Islet of Langerhans (tissue), 1 donor: ENCODE results near the gene EIPR1.

ENCODE experiments used
- FAIRE-seq: peaks from one replicate; lab custom pipeline; 2011; peaks lifted over from hg19 to GRCh38; lab: Jason Lieb, UNC

Gene EIPR1

DNA sequence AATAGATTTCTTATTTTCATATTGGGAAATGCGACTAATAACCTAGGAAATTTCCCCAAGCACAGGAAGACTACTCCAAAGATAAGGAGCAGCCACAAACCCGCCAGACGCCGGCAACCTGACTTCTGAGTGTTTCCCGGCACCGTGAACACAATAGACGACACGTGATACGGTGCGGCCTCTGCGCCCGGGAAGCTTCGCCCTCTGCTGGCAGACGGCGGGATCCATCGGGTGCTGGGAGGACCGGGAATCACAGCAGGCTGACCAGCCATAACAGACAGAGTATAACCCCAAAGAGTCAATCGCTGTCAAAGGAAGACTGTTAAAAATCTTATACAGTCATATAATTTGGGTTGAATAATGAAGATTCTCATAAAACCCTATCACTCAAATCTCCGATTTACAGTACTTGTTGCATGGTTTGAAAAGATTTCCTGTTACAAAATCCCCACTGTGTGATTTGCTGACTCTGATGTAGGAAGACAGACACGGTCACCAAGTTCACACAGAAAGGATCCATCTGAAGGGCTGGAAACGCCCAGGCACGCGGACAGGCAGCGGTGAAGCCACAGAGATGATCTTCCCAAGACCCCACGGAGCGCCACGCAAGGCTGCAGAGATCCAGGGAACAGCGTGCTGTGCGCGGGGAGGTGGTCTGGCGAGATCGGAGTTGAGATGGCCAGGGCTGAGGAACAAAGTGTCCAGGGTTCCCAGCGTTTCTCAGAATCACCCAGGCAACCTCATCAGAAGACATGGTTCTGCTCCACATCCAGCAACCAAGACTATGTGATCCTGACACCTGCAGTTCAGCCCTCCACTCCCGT is 73.8 kb downstream of the EIPR1 start:
- FAIRE-seq, result peak; percentile 45

DNA sequence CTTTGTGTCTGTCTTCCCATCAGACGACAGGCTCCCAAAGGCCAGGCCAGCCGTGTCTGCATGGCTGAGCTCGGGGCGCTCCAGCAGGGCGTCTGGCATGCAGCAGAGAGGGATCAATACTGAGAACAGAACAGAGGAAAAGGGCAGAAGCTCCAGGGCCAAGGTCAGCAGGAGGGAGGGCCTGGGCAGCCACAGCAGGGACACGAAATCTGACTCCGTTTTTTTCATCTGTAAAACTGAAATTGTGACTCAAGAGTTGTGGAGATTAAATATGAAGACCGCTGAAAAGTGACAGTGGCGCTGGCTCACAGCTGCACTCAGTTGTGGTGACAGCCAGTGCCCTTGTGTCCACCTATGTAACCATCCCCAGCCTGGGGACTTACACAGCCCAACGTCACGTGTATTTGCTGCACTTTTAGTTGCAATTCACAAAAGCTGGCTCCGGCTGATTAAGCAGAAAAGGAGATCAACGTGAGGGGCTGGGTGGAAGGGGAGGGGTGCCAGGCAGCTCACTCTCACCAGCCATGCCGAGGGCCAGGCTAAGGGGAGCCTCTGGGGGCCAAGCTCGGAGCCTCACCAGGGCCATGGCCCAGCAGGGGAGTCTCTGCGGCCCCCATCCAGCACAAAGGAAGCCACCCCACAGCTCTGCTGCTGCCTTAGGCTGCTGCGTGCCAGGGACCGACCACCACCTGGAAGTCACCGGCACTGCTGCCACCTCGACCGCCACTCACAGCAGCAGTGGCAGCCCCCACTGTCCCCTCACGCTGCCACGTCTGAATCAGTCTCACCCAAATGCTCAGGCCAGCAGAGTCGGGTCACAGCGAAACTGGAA is 74.7 kb downstream of the EIPR1 start:
- FAIRE-seq, result no peak

DNA sequence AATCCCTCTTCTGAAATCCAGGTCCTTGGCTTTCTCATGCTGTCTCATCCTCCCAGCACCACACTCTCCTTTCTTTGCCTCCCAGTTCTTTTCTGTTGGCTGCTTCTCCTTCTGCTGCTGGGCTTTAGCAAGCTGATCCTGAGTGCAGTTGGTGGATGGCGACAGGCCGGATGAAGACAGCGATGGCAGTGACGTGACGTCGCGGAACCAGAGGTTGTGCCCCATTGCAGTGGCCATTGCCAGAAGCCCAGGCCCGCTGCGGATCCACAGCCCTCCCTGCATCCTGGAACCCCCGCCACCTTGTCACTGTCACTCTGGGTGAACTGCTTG is 75.2 kb downstream of the EIPR1 start:
- no peak for FAIRE-seq

DNA sequence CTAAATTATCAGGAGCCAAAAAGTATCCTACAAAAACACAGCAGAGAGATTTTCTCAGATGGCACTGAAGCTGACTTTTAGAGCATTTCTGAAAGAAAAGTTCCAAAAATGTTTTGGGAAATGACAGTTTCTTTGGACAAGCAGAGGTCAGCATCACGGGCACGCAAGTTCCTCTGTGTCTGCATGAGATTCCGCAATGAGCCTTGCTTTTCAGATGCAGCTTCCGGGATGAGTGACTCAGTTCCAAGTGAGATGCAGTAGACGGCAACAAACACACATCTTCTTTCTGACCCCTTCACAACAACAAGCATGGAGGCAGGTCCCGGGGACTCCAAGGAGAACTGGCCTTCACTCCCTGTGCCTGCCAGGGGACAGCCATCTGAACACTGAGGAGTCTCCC is 76.6 kb downstream of the EIPR1 start:
- FAIRE-seq, result no peak

DNA sequence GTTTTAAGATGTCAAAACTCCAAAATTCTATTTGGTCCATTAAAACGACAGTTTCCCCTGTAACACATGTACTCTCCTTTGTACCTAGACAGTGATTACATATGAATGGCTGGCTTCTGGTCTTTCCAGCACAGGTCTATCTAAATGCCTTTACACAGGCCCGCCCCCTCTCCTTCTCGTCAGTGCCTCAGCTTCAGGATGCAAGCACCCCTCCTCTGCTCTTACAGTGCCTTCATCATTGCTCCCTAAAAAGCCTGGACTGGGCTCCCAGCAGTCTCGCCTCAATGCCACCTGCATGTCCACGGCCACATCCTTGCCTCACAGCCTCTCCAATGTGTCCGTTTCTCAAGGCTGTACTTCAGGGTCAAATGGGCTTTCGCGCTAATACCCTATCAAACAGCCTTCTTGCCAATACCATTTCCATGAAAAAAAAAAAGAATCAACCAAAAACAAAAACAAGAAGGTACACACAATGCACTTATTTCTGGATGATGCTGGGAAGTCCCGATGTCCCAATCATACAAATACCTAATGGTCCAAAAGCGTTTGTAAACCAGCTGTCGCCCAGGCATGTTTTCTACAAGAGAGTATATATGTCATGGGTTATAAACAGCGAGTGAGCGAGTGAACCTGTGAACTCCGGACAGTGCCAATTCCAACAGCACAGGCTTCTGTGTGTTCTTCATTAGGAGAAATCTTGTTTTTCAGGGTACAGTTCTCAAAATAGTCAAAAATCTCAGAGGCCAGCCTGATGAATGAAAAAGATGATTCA is 77.2 kb downstream of the EIPR1 start:
- FAIRE-seq, result no peak

DNA sequence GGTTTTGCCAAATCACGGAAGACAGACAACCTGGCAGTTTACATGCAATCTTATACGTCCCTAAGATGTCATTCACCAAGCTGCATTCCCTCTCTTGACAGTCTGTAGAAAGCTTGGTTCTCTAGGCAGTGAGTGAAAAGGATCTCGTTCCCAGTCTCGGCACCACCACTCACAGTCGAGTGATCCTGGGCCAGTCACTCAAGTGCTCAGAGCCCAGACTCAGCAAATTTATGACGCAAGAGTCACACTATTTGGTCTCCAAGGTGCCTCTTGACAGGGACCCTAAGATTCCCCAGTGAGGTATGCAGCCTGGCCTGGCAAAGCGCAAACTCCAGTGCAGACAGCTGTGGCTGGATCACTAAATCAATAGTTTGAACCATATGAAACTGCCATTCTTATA is 77.9 kb downstream of the EIPR1 start:
- no peak for FAIRE-seq

DNA sequence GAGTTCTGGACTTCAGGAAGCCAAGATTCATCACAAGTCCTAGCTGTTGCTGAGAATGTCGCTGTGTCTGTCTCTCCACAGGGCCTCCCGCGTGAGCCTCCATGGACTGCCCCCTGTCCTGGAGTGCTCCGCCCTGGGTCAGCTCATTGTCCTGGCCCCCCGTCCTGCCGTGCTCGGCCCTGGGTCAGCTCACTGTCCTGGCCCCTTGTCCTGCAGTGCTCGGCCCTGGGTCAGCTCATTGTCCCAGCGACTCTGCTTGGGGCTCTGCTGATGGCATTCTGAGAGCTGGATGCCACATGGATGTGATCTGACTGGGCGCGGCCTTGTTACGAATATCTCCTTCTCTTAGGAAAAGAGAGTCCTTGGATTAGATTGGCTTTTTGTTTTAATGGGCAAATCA is 78.5 kb downstream of the EIPR1 start:
- no peak for FAIRE-seq

DNA sequence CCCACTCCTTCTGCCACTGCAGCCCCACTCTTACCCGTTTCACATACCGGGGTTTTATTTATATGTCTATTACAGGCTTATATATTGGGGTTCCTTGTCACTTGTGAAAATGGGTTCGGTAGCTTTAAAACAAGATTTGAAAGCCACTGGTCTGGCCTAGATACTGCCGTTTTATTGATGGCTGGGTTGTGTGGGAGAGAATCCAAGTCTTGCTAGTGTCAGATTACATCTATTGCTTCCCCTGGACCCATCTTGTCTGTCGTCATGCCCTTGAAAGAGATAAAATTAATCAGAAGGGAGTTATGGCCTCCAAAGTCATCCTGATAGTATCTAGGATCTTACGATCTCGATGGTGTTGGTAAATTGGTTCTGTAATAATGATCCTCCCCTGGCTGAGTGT is 79.4 kb downstream of the EIPR1 start:
- no peak for FAIRE-seq

DNA sequence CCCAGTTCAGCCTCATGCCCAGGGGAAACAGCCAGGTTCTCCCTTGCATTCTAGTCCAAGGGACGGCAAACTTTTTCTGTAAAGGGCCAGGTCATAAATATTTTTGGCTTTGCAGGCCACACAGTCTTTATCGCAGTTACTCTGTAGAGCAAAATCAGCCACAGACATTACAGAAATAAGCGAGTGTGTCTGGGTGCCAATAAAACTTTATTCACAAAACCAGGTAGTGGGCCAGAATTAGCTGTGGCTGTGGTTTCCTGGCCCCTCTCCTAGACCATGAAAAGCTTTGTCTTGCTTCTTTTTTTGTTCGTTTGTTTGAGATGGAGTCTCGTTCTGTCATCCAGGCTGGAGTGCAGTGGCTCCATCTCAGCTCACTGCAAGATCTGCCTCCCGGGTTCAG is 80.1 kb downstream of the EIPR1 start:
- FAIRE-seq, result no peak

DNA sequence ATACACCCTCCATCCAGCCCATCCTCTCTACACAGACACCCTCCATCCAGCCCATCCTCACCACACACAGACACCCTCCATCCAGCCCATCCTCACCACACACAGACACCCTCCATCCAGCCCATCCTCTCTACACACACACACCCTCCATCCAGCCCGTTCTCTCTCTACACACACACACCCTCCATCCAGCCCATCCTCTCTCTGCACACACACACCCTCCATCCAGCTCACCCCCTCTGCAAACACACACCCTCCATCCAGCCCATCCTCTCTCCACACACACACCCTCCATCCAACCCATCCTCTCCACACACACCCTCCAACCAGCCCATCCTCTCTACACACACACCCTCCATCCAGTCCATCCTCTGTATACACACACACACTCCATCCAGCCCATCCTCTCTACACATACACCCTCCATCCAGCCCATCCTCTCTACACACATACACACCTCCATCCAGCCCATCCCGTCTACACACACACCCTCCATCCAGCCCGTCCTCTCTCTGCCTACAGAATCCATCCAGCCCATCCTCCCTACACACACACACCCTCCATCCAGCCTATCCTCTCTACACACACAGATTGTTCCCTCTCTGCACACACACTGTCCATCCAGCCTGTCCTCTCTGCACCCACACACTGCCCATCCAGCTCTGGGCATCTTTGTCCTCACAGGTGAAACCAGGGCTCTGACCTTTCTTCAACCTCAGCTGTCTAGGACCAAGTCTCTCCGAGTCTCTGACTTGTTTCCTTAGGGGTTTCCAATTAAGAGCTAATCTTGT is 81.2 kb downstream of the EIPR1 start:
- no peak for FAIRE-seq

DNA sequence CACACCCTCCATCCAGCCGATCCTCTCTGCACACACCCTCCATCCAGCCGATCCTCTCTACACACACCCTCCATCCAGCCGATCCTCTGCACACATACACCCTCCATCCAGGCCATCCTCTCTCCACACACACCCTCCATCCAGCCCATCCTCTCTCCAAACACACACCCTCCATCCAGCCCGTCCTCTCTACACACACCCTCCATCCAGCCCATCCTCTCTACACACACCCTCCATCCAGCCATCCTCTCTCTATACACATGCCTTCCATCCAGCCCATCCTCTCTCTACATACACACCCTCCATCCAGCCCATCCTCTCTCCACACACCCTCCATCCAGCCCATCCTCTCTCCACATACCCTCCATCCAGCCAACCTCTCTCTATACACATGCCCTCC is 83.1 kb downstream of the EIPR1 start:
- FAIRE-seq, result no peak

DNA sequence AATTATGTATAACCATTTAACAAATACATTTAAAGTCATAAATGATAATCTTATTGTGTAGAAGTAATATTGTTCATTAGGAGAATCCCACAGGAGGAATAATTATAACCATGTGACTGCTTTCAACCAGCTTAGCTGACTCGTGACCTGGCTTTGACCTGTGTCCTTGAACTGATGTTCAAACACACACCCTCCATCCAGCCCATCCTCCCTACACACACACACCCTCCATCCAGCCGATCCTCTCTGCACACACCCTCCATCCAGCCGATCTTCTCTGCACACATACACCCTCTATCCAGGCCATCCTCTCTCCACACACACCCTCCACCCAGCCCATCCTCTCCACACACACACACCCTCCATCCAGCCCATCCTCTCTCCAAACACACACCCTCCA is 83.5 kb downstream of the EIPR1 start:
- no peak for FAIRE-seq

DNA sequence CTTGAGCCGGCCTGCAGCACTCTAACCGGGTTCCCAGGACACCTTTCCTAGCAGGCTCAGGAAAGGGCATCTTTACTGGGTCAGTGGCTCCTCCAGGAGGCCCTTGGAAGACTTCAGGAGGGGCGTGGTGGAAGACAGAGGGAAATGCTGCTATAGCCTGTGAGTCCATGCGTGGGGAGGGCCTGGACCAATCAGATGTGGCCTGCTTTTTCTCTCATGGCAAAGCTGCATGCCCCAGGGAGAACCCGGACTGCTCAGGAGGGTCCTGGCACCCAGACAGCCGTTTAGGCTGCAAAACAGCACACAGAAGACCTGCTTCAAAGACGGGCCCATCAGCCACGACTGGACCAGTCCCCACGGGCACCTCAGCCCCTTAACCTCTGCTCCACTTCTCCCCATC is 84.4 kb downstream of the EIPR1 start:
- FAIRE-seq, result no peak

DNA sequence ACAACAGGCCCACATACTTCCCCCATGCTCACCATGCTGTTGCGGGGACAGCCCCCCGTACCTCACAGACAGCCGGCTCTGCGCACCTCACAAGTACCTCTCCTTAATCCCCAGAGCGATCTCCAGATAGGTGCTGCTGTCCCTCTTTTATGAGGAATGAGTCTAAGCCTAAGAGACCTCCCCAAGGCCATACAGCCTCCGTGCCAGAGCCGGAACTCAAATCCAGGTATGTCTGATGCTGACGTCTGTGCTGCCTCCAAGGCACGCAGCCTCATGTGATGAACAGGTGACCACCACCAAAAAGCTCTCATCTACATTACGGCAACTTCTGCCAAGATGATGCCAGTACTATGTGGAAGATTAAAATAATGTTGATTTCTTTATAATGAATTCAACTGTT is 85.2 kb downstream of the EIPR1 start:
- no peak for FAIRE-seq

DNA sequence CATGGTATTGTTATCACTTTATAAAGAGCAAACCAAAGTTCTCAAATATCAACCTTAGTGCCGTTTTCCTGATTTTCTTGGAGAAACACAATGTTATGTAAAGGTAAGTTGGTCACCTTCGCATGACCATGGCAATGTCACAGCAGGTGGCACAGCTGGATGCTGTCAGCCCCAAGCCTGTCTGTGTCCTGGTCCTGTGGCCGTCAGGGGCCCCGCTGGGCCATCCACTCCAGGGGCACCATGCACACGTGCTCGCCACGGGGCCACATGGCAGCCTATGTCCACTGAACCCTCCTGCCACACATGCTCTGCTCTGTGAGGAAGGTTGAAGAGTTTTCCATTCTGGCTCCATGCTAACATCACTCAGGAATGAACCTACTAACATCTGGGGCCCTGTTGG is 85.9 kb downstream of the EIPR1 start:
- FAIRE-seq, result no peak

DNA sequence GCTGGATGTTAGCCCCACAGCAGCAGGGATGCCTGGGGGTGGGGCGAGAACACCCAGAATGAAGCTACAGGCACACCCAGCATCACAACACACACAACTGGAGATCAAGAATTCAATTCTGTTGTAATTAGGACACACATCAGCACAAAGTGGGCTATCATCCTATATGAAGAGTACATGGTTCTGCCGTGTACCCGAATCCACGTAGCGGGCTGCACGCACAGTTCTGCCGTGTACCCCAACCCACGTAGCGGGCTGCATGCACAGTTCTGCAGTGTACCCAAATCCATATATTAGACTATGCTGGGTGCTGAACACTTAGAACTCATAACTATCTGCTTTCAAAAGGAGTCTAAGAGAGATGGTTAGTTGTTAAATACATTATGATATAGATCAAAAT is 86.5 kb downstream of the EIPR1 start:
- no peak for FAIRE-seq

DNA sequence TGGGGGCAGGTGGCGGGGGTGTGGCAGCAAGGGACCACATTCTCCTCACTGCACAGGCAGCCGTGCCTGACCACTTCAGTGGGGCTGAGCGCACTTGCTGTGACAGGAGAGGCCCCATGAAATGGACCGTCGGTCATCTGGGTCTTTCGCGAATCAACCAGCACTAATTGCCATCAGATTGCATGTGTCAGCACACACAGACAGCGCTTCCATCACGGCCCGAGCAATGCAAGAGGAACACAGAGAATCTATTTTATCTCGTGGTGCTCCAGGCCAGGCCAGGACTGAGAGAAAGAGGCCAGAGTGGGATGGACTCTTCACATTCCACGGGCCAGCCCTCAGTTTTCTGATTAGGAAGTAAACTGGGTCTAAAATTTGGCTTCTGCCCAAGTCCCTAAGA is 87.0 kb downstream of the EIPR1 start:
- no peak for FAIRE-seq

DNA sequence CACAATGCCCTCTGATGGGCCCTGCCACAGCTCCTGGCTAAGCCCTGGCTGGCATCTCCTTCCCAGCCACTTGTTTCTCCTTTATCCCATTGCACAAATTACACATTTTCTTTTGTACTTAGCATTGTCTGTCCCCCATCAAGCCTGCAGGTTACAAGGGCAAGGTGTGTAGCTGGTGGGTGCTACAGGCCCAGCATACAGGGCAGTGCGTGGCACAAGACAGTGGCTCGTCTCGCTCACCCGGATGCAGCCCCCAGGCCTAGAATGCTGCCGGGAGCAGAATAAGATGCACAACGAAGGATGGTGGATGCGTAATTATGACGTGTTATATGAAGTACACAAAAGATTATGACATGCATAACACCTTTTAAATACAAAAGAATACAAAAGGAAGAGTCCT is 87.6 kb downstream of the EIPR1 start:
- FAIRE-seq, result no peak

DNA sequence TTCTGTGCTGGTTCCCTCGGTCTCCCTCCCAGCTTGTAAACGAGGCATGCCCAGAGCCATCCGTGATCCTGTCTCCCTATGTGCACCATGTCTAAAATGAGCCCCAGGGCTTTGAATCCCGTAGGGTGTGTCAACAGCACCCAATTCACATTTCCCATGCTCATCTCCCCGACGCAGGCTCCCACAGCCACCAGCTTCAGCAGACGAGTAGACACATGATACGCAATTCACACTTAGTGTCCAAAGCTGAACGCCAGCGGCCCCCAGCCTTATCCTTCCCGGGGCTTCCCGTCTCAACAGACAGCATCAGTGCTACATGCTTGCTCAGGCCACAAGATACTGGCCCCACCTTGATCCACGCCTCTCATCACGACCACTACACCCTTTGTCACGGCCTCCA is 88.1 kb downstream of the EIPR1 start:
- FAIRE-seq, result no peak

DNA sequence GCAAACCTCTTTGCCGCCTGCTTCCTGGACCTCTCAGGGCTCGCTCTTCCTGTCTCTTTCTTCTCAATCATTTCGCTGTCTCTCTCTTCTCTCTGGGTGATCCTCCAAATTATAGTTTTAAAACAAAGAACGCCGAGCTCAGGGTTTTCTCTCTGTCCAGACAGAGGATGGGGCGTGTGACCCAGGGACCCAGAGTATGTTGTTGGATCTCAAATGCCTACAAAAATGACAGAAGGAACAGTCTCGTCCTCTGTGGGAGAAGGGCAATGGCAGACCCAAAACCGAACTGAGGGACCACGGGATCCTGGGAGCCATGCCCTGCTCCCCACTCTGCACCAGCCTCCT is 88.5 kb downstream of the EIPR1 start:
- no peak for FAIRE-seq

DNA sequence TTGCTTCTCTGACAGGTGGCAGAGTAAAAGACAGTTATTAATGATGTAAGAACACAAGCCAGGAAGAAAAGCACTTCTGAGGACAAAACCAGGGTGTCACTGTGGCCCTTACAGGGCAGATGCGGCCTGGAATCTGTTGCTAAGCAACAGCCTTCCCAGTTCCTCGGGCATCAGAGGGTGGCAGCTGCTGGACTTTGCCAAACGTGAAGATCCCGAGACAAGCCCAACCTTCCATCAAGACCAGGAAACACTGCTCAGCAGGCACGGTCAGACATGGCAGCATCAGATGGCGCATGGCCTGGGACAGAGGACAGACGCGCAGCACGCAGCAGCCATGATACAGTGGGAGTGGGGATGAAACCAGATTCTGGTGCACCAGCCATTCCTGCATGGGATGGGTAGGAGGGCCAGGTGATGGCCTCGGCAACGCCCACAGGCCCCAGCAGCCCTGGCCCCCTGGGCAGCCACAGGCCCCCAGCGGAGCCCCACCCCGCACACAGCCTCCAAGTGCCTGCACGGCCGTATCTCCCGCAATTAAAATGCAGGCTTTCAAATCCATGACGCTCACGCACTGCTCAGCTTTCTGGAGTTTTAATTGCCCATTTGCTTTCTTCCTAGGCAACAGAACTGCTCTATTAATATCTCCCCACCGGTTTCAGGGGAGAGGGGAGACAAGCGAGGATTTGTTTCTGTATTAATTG is 89.0 kb downstream of the EIPR1 start:
- FAIRE-seq, result no peak

DNA sequence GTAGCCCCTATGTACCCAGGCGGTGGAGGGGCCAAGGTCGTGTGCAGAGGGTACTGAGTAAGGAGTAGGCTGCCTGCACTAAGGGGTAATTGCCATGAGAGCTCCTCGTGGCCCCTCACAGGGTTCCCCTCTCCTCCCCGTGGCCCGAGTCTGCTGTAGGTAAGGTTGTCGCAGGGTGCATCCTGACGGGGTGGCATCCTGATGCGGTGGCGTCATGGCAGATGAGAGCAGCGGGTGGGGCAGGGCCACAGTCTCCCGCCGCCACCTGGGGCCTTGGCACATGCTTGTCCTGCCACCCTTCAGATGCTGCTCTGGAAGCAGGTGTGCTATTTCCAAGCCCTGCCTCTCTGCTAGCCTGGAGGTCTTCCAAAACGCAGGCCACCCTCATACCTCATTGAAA is 89.7 kb downstream of the EIPR1 start:
- FAIRE-seq, result no peak
